Skeletal muscle satellite cell (primary cell): ENCODE results near the gene RAD17.
A peak's percentile ranks its signal among the peaks of the same experiment; 100 is the strongest.
"Not testable (repeated sequence)": the region's sequence is repeated elsewhere in the genome, so short reads cannot be mapped to it uniquely, and the experiment has no call there.

ENCODE experiments used
- H3K27me3 ChIP-seq: 2 replicates; pipeline ENCODE4 v1.7.0; 2013; ENCODE audit warnings: low read length; ENCODE audit not compliant: control insufficient read depth, insufficient read depth
- H3K36me3 ChIP-seq: 2 replicates; pipeline ENCODE4 v1.7.0; 2013; ENCODE audit warnings: mild to moderate bottlenecking, control low read depth, low read length; ENCODE audit not compliant: insufficient read depth
- H3K4me1 ChIP-seq: 2 replicates; pipeline ENCODE4 v1.7.0; 2013; ENCODE audit warnings: low read length; ENCODE audit not compliant: control insufficient read depth, insufficient read depth
- H3K4me2 ChIP-seq: 2 replicates; pipeline ENCODE4 v1.7.0; 2013; ENCODE audit warnings: mild to moderate bottlenecking, low read length
- H3K4me3 ChIP-seq: 2 replicates; pipeline ENCODE4 v1.7.0; 2013; ENCODE audit warnings: low read length
- H3K9ac ChIP-seq: 2 replicates; pipeline ENCODE4 v1.7.0; 2013; ENCODE audit warnings: mild to moderate bottlenecking, low read depth, low read length, moderate library complexity
- H3K9me3 ChIP-seq: replicated peaks from 2 replicates; pipeline ENCODE4 v1.7.0; 2013; ENCODE audit warnings: mild to moderate bottlenecking, control low read depth, low read length

Gene RAD17

GRCh38 chr5:69359699-69360098, 9.9 kb upstream of the RAD17 start:
- Histone ChIP-seq H3K27me3 (no peaks in the 10 kb centered on the region), H3K36me3 (peaks cover 17% of the 10 kb centered on the region), H3K9ac (no peak overlapping the region), H3K4me3 (no peak overlapping the region), H3K9me3 (no peaks in the 10 kb centered on the region), H3K4me2 (no peak overlapping the region), H3K4me1 (no peaks in the 10 kb centered on the region)

- Histone ChIP-seq H3K27me3 (no peaks in the 10 kb centered on the region), H3K4me2 (no peak overlapping the region), H3K4me3 (no peak overlapping the region), H3K4me1 (no peaks in the 10 kb centered on the region), H3K9ac (no peak overlapping the region), H3K9me3 (no peaks in the 10 kb centered on the region), H3K36me3 (peaks cover 19% of the 10 kb centered on the region)
Measured at GRCh38 chr5:69360442-69360841, 9.2 kb upstream of the RAD17 start.

GRCh38 chr5:69364414-69364813, 5.2 kb upstream of the RAD17 start:
- Histone ChIP-seq H3K27me3 (no peaks in the 10 kb centered on the region), H3K4me2 (no peak overlapping the region), H3K4me1 (peaks cover 5% of the 10 kb centered on the region), H3K9ac (no peak overlapping the region), H3K4me3 (no peak overlapping the region), H3K9me3 (no peaks in the 10 kb centered on the region), H3K36me3 (peaks cover 28% of the 10 kb centered on the region)

- peaks cover 25% of the 10 kb centered on the region for H3K36me3 ChIP-seq
- H3K4me2 ChIP-seq, result no peak overlapping the region
- H3K4me3 ChIP-seq, result no peak overlapping the region
- H3K4me1 ChIP-seq, result peaks cover 5% of the 10 kb centered on the region
- no peak overlapping the region for H3K9ac ChIP-seq
- H3K27me3 ChIP-seq, result no peaks in the 10 kb centered on the region
- H3K9me3 ChIP-seq, result no peaks in the 10 kb centered on the region
Measured at GRCh38 chr5:69364850-69365249, 4.8 kb upstream of the RAD17 start.

- Histone ChIP-seq H3K27me3 (no peaks in the 10 kb centered on the region), H3K9me3 (no peaks in the 10 kb centered on the region), H3K4me1 (peaks cover 18% of the 10 kb centered on the region), H3K9ac (peak overlapping the region; percentile 93), H3K4me2 (peak overlapping the region; percentile 83), H3K4me3 (peak overlapping the region; percentile 79), H3K36me3 (peaks cover 25% of the 10 kb centered on the region)
Measured at GRCh38 chr5:69367697-69368279, 1.8 kb upstream of the RAD17 start.

- no peaks in the 10 kb centered on the region for H3K9me3 ChIP-seq
- H3K4me3 ChIP-seq, result peak overlapping the region; percentile 79
- H3K4me2 ChIP-seq, result peak overlapping the region; percentile 83
- H3K36me3 ChIP-seq, result peaks cover 26% of the 10 kb centered on the region
- H3K27me3 ChIP-seq, result no peaks in the 10 kb centered on the region
- peak overlapping the region; percentile 93 for H3K9ac ChIP-seq
- H3K4me1 ChIP-seq, result peaks cover 18% of the 10 kb centered on the region
Measured at GRCh38 chr5:69368458-69369339, 919 bp upstream of the RAD17 start.

GRCh38 chr5:69370335-69370734, 717 bp downstream of the RAD17 start:
- not testable (repeated sequence) for H3K9me3 ChIP-seq, H3K27me3 ChIP-seq
- Histone ChIP-seq H3K4me2 (peak overlapping the region; percentile 83), H3K9ac (peak overlapping the region; percentile 93), H3K4me1 (peaks cover 18% of the 10 kb centered on the region), H3K4me3 (peak overlapping the region; percentile 79), H3K36me3 (peaks cover 24% of the 10 kb centered on the region)

- no peak overlapping the region for H3K4me3 ChIP-seq
- no peaks in the 10 kb centered on the region for H3K27me3 ChIP-seq
- no peak overlapping the region for H3K9ac ChIP-seq
- peaks cover 17% of the 10 kb centered on the region for H3K4me1 ChIP-seq
- peaks cover 28% of the 10 kb centered on the region for H3K36me3 ChIP-seq
- no peak overlapping the region for H3K4me2 ChIP-seq
- H3K9me3 ChIP-seq, result no peaks in the 10 kb centered on the region
Measured at GRCh38 chr5:69372394-69372793, 2.8 kb downstream of the RAD17 start.

- no peaks in the 10 kb centered on the region for H3K9me3 ChIP-seq
- no peak overlapping the region for H3K4me3 ChIP-seq
- peaks cover 13% of the 10 kb centered on the region for H3K4me1 ChIP-seq
- H3K4me2 ChIP-seq, result no peak overlapping the region
- H3K27me3 ChIP-seq, result no peaks in the 10 kb centered on the region
- H3K36me3 ChIP-seq, result peaks cover 34% of the 10 kb centered on the region
- H3K9ac ChIP-seq, result no peak overlapping the region
Measured at GRCh38 chr5:69374911-69375446, 5.4 kb downstream of the RAD17 start.

- Histone ChIP-seq H3K27me3 (no peaks in the 10 kb centered on the region), H3K4me2 (no peak overlapping the region), H3K9ac (no peak overlapping the region), H3K4me1 (no peaks in the 10 kb centered on the region), H3K36me3 (peaks cover 45% of the 10 kb centered on the region), H3K4me3 (no peak overlapping the region), H3K9me3 (no peaks in the 10 kb centered on the region)
Measured at GRCh38 chr5:69378376-69378775, 8.8 kb downstream of the RAD17 start.

- H3K27me3 ChIP-seq, result no peaks in the 10 kb centered on the region
- H3K4me2 ChIP-seq, result no peak overlapping the region
- H3K9me3 ChIP-seq, result no peaks in the 10 kb centered on the region
- peaks cover 33% of the 10 kb centered on the region for H3K36me3 ChIP-seq
- no peaks in the 10 kb centered on the region for H3K4me1 ChIP-seq
- no peak overlapping the region for H3K9ac ChIP-seq
- no peak overlapping the region for H3K4me3 ChIP-seq
Measured at GRCh38 chr5:69404659-69405330, 35.2 kb downstream of the RAD17 start.
